H9 (cell line): Measurements from ENCODE around the gene TMEM86B. TPM values are rescaled to one million over a fixed set of nuclear protein-coding genes. Genes with fewer than 3 reads are reported as not detected.

Experiments used
- DNase-seq: peaks from one replicate; pipeline ENCODE4 v3.0.0-alpha.2; 2017
- H2AFZ ChIP-seq: one replicate; pipeline ENCODE4 v1.6.1; 2013; ENCODE audit warnings: mild to moderate bottlenecking, low read length, control low read depth, moderate library complexity
- H2AK5ac ChIP-seq: 2 replicates; pipeline ENCODE4 v1.6.1; 2013; ENCODE audit warnings: low read length, control low read depth, mixed read lengths; ENCODE audit not compliant: insufficient read length
- H2BK120ac ChIP-seq: one replicate; pipeline ENCODE4 v1.6.1; 2013; ENCODE audit warnings: low read depth, mild to moderate bottlenecking, low read length, control low read depth, inconsistent platforms; ENCODE audit not compliant: poor library complexity, severe bottlenecking
- H2BK12ac ChIP-seq: 2 replicates; pipeline ENCODE4 v1.6.1; 2013; ENCODE audit warnings: low read length, control low read depth, mixed read lengths, low read depth; ENCODE audit not compliant: insufficient read length
- H2BK15ac ChIP-seq: 2 replicates; pipeline ENCODE4 v1.6.1; 2013; ENCODE audit warnings: low read depth, low read length, control low read depth
- H2BK20ac ChIP-seq: one replicate; pipeline ENCODE4 v1.6.1; 2013; ENCODE audit warnings: low read depth, mild to moderate bottlenecking, low read length, control low read depth, inconsistent platforms; ENCODE audit not compliant: poor library complexity, severe bottlenecking
- H2BK5ac ChIP-seq: 2 replicates; pipeline ENCODE4 v1.6.1; 2013; ENCODE audit warnings: low read length, control low read depth, mixed read lengths; ENCODE audit not compliant: insufficient read length
- H3K14ac ChIP-seq: 2 replicates; pipeline ENCODE4 v1.6.1; 2013; ENCODE audit warnings: low read length, control low read depth; ENCODE audit not compliant: insufficient read depth
- H3K18ac ChIP-seq: 2 replicates; pipeline ENCODE4 v1.6.1; 2013; ENCODE audit warnings: low read depth, mild to moderate bottlenecking, mixed read lengths, low read length, control low read depth; ENCODE audit not compliant: insufficient read length
- H3K23ac ChIP-seq: 2 replicates; pipeline ENCODE4 v1.6.1; 2013; ENCODE audit warnings: low read length, control low read depth, mixed read lengths, low read depth; ENCODE audit not compliant: insufficient read length
- H3K23me2 ChIP-seq: 2 replicates; pipeline ENCODE4 v1.6.1; 2013; ENCODE audit warnings: low read depth, mild to moderate bottlenecking, mixed read lengths, low read length, control low read depth; ENCODE audit not compliant: insufficient read length, poor library complexity, severe bottlenecking
- H3K27ac ChIP-seq: 2 replicates; pipeline ENCODE4 v1.5.1; 2013; ENCODE audit warnings: low read length, control low read depth, mixed read lengths, low read depth; ENCODE audit not compliant: insufficient read length
- H3K27me3 ChIP-seq: 2 replicates; pipeline ENCODE4 v1.6.1; 2013; ENCODE audit warnings: low read length, control low read depth, inconsistent platforms; ENCODE audit not compliant: insufficient read depth
- H3K4ac ChIP-seq: 2 replicates; pipeline ENCODE4 v1.6.1; 2013; ENCODE audit warnings: low read depth, mild to moderate bottlenecking, control low read depth, inconsistent platforms, low read length, moderate library complexity
- H3K4me1 ChIP-seq: 2 replicates; pipeline ENCODE4 v1.6.1; 2013; ENCODE audit warnings: low read length, control low read depth, inconsistent platforms; ENCODE audit not compliant: insufficient read depth
- H3K4me2 ChIP-seq: 2 replicates; pipeline ENCODE4 v1.6.1; 2013; ENCODE audit warnings: low read length, control low read depth, mixed read lengths; ENCODE audit not compliant: insufficient read length, insufficient read depth
- H3K56ac ChIP-seq: 2 replicates; pipeline ENCODE4 v1.6.1; 2013; ENCODE audit warnings: low read depth, mild to moderate bottlenecking, mixed read lengths, low read length, control low read depth; ENCODE audit not compliant: insufficient read length
- H3K79me1 ChIP-seq: 2 replicates; pipeline ENCODE4 v1.6.1; 2013; ENCODE audit warnings: low read depth, mild to moderate bottlenecking, moderate library complexity, low read length, control low read depth, inconsistent platforms; ENCODE audit not compliant: insufficient read depth, poor library complexity, severe bottlenecking
- H3K79me2 ChIP-seq: 2 replicates; pipeline ENCODE4 v1.6.1; 2013; ENCODE audit warnings: low read length, control low read depth, inconsistent platforms; ENCODE audit not compliant: insufficient read depth
- H3K9ac ChIP-seq: 2 replicates; pipeline ENCODE4 v1.6.1; 2013; ENCODE audit warnings: low read length, control low read depth, mixed read lengths; ENCODE audit not compliant: insufficient read length; ENCODE audit errors: extremely low read depth
- H3K9me3 ChIP-seq: one replicate; pipeline ENCODE4 v1.6.1; 2013; ENCODE audit warnings: low read depth, low read length, inconsistent platforms; ENCODE audit not compliant: control insufficient read depth
- H3T11ph ChIP-seq: one replicate; pipeline ENCODE4 v1.6.1; 2013; ENCODE audit warnings: mild to moderate bottlenecking, low read length, control low read depth, inconsistent platforms
- H4K20me1 ChIP-seq: one replicate; pipeline ENCODE4 v1.6.1; 2013; ENCODE audit not compliant: control insufficient read depth, insufficient read length, insufficient read depth
- H4K5ac ChIP-seq: 2 replicates; pipeline ENCODE4 v1.6.1; 2013; ENCODE audit warnings: low read depth, mild to moderate bottlenecking, mixed read lengths, low read length, control low read depth; ENCODE audit not compliant: insufficient read length
- H4K8ac ChIP-seq: replicated peaks from 2 replicates; pipeline ENCODE4 v1.6.1; 2013; ENCODE audit warnings: low read length, control low read depth, mixed read lengths, low read depth; ENCODE audit not compliant: insufficient read length
- H4K91ac ChIP-seq: 2 replicates; pipeline ENCODE4 v1.6.1; 2013; ENCODE audit warnings: low read depth, mild to moderate bottlenecking, moderate library complexity, mixed read lengths, low read length, control low read depth; ENCODE audit not compliant: insufficient read length
- H3K27ac Mint-ChIP-seq, 3 experiments: 2 replicates in 2 of 3; 3 replicates in 1 of 3; pipeline ENCODE4 v1.8.0; 2020 to 2021; ENCODE audit warnings: mixed read lengths in 3 of 3, mild to moderate bottlenecking in 1 of 3, moderate library complexity in 1 of 3
- H3K27me3 Mint-ChIP-seq: 2 replicates; pipeline ENCODE4 v1.8.0; 2021; ENCODE audit warnings: low read depth, mild to moderate bottlenecking, moderate library complexity, mixed read lengths
- H3K36me3 Mint-ChIP-seq, 3 experiments: 2 replicates in 2 of 3; 3 replicates in 1 of 3; pipeline ENCODE4 v1.8.0; 2020 to 2021; ENCODE audit warnings: low read depth in 3 of 3, mixed read lengths in 3 of 3; ENCODE audit not compliant: insufficient read depth in 1 of 3
- H3K4me1 Mint-ChIP-seq, 2 experiments: 2 replicates each; pipeline ENCODE4 v1.8.0; 2020; ENCODE audit warnings: mixed read lengths in 2 of 2
- H3K4me3 Mint-ChIP-seq, 2 experiments: 2 replicates in 1 of 2; 3 replicates in 1 of 2; pipeline ENCODE4 v1.8.0; 2020 to 2021; ENCODE audit warnings: mild to moderate bottlenecking in 2 of 2, mixed read lengths in 2 of 2, moderate library complexity in 1 of 2
- H3K9me3 Mint-ChIP-seq, 2 experiments: 2 replicates in 1 of 2; 3 replicates in 1 of 2; pipeline ENCODE4 v1.8.0; 2020; ENCODE audit warnings: mild to moderate bottlenecking in 2 of 2, mixed read lengths in 2 of 2, moderate library complexity in 1 of 2
- WGBS: extraction: QIAGEN DNeasy Blood & Tissue Kit; methylation state at CpG from one replicate; pipeline ENCODE4 v1.1.7; 2013; ENCODE audit warnings: missing lambda C conversion rate, low lambda C conversion rate, mixed read lengths; ENCODE audit not compliant: insufficient read length; ENCODE audit errors: extremely low coverage; 5-methylcytosine and 5-hydroxymethylcytosine counted together
- total RNA-seq: library from RNA; stranded (reverse); gene quantifications from 2 replicates; pipeline ENCODE4 v1.2.1, GENCODE V29; 2021
- TF ChIP-seq, protein P1 (sequence below): fragments of 200-600 bp; sonication (generic); conservative IDR thresholded peaks from 3 replicates; pipeline ENCODE4 v1.8.0; 2021; ENCODE audit warnings: antibody characterized with exemption, mild to moderate bottlenecking

Gene TMEM86B
- total RNA-seq, 1 experiment from 2014 or later = 4.5 TPM

GRCh38 chr19:55189403-55189835 lies 39.1 kb downstream of the TMEM86B start:
- Histone ChIP-seq H3K4me2 (no peak overlapping the region), H3K18ac (no peak overlapping the region), H4K5ac (no peak overlapping the region), H2BK5ac (no peak overlapping the region), H3K79me2 (no peaks in the 10 kb centered on the region), H3K9ac (no peak overlapping the region), H2AK5ac (no peak overlapping the region), H2BK20ac (no peak overlapping the region), H3K4ac (no peak overlapping the region), H2BK15ac (no peak overlapping the region), H3T11ph (no peak overlapping the region), H3K27ac (no peak overlapping the region), H2BK120ac (no peak overlapping the region), H3K9me3 (no peaks in the 10 kb centered on the region), H2AFZ (no peak overlapping the region), H2BK12ac (no peak overlapping the region), H3K4me1 (no peaks in the 10 kb centered on the region), H3K56ac (no peak overlapping the region), H3K14ac (no peak overlapping the region), H3K79me1 (no peaks in the 10 kb centered on the region), H3K23ac (no peak overlapping the region), H3K27me3 (no peaks in the 10 kb centered on the region), H4K91ac (no peak overlapping the region), H4K20me1 (no peaks in the 10 kb centered on the region), H4K8ac (no peak overlapping the region), H3K23me2 (no peaks in the 10 kb centered on the region)
- TF ChIP-seq, protein P1, sequence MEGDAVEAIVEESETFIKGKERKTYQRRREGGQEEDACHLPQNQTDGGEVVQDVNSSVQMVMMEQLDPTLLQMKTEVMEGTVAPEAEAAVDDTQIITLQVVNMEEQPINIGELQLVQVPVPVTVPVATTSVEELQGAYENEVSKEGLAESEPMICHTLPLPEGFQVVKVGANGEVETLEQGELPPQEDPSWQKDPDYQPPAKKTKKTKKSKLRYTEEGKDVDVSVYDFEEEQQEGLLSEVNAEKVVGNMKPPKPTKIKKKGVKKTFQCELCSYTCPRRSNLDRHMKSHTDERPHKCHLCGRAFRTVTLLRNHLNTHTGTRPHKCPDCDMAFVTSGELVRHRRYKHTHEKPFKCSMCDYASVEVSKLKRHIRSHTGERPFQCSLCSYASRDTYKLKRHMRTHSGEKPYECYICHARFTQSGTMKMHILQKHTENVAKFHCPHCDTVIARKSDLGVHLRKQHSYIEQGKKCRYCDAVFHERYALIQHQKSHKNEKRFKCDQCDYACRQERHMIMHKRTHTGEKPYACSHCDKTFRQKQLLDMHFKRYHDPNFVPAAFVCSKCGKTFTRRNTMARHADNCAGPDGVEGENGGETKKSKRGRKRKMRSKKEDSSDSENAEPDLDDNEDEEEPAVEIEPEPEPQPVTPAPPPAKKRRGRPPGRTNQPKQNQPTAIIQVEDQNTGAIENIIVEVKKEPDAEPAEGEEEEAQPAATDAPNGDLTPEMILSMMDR = no peak
- H3K36me3 Mint-ChIP-seq = no peaks in the 10 kb centered on the region
- H3K4me1 Mint-ChIP-seq = peaks cover 0 to 4% of the 10 kb centered on the region in 2 experiments; a peak in 1 of 4 replicates
- peak overlapping the region in 1 of 3 experiments; percentile 15; a peak in 1 of 7 replicates for H3K27ac Mint-ChIP-seq
- no peak overlapping the region for H3K4me3 Mint-ChIP-seq
- H3K27me3 Mint-ChIP-seq = peaks cover 49% of the 10 kb centered on the region
- DNase-seq = peak; percentile 41
- no CpG with 5 or more reads among the region's 15 CpGs for WGBS
- no peaks in the 10 kb centered on the region; a peak in 1 of 5 replicates for H3K9me3 Mint-ChIP-seq
